ENCODE data around the gene TMBIM4. TPM values are rescaled to one million over a fixed set of nuclear protein-coding genes. Genes with fewer than 3 reads are reported as not detected.

The TMBIM4 gene
- total RNA-seq, 1 experiment from 2014 or later, result 18.4 TPM

DNA sequence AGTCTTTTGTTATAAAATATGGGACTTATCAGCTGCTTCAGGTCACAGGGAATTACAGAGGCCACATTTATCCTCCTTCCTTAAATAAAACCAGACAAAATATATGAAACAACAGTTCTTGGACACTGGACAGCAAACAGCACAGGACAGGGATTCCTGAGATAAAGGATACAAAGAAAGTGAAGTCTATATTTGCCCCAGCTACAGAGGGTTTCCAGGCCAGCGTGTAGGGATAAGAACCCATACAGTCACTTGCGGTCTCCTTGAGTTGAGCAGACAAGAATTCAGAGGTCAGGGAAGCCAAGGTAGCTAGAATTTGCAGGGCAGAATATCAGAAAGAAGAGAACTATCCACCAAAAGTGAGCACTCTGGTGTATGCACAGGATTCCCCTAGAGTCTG is 30.5 kb downstream of the TMBIM4 start:
- Histone ChIP-seq H2AK5ac (ENCODE audit: insufficient read length, low read length) (no peak overlapping the region), H2BK20ac (ENCODE audit: low read depth, low read length, poor library complexity, severe bottlenecking) (no peak overlapping the region), H3T11ph (ENCODE audit: low read length) (no peak overlapping the region), H3K23ac (ENCODE audit: insufficient read length, low read depth, low read length) (no peak overlapping the region), H3K79me1 (ENCODE audit: insufficient read depth, low read depth, low read length, poor library complexity, severe bottlenecking) (no peaks in the 10 kb centered on the region), H2BK5ac (ENCODE audit: insufficient read length, low read length) (no peak overlapping the region), H3K27me3 (ENCODE audit: insufficient read depth, low read length) (no peaks in the 10 kb centered on the region), H3K23me2 (ENCODE audit: insufficient read length, low read depth, low read length, poor library complexity, severe bottlenecking) (no peaks in the 10 kb centered on the region), H3K4ac (ENCODE audit: low read depth, low read length) (no peak overlapping the region), H4K8ac (replicated peaks; ENCODE audit: insufficient read length, low read depth, low read length) (no peak overlapping the region), H4K5ac (ENCODE audit: insufficient read length, low read depth, low read length) (no peak overlapping the region), H3K9me3 (ENCODE audit: control insufficient read depth, low read depth, low read length) (no peaks in the 10 kb centered on the region), H3K14ac (ENCODE audit: insufficient read depth, low read length) (no peak overlapping the region), H3K4me2 (ENCODE audit: insufficient read depth, insufficient read length, low read length) (no peak overlapping the region), H3K18ac (ENCODE audit: insufficient read length, low read depth, low read length) (no peak overlapping the region), H3K79me2 (ENCODE audit: insufficient read depth, low read length) (no peaks in the 10 kb centered on the region), H3K9ac (ENCODE audit: extremely low read depth, insufficient read length, low read length) (no peak overlapping the region), H2AFZ (ENCODE audit: low read length) (no peak overlapping the region), H2BK15ac (ENCODE audit: low read depth, low read length) (no peak overlapping the region), H2BK12ac (ENCODE audit: insufficient read length, low read depth, low read length) (no peak overlapping the region), H3K27ac (ENCODE audit: insufficient read length, low read depth, low read length) (no peak overlapping the region), H4K20me1 (ENCODE audit: control insufficient read depth, insufficient read depth, insufficient read length) (no peaks in the 10 kb centered on the region), H2BK120ac (ENCODE audit: low read depth, low read length, poor library complexity, severe bottlenecking) (no peak overlapping the region), H3K4me1 (ENCODE audit: insufficient read depth, low read length) (no peaks in the 10 kb centered on the region), H4K91ac (ENCODE audit: insufficient read length, low read depth, low read length) (no peak overlapping the region), H3K56ac (ENCODE audit: insufficient read length, low read depth, low read length) (no peak overlapping the region)
- Mint-ChIP-seq H3K4me3 (no peak overlapping the region), H3K27me3 (ENCODE audit: low read depth) (peaks cover 2% of the 10 kb centered on the region), H3K36me3 (ENCODE audit: insufficient read depth in 1 of 3, low read depth in 3 of 3) (peaks cover 26 to 51% (median 48%) of the 10 kb centered on the region in 3 experiments), H3K9me3 (peaks cover 34 to 35% of the 10 kb centered on the region in 2 experiments), H3K4me1 (no peaks in the 10 kb centered on the region), H3K27ac (no peak overlapping the region)
- no peak for DNase-seq
- TF ChIP-seq CTCF (conservative IDR thresholded peaks at IDR 0.05), result no peak
- WGBS (ENCODE audit: extremely low coverage, insufficient read length, low lambda C conversion rate), result no CpG with 5 or more reads among the region's 2 CpGs
